Suprapubic skin (tissue), 4 donors: Measurements from ENCODE around the gene CDKL1. TPM values are rescaled to one million over a fixed set of nuclear protein-coding genes. Genes with fewer than 3 reads are reported as not detected.
A peak's percentile ranks its signal among the peaks of the same experiment; 100 is the strongest.

Experiments used
- DNase-seq, 2 donors: peaks; one replicate each; pipeline ENCODE4 v3.0.0-alpha.2; 2019; ENCODE audit warnings: low spot score in 2 of 2
- H3K27ac ChIP-seq: fragments of 200-600 bp; sonication (generic); one replicate; pipeline ENCODE4 v1.5.1; 2019
- H3K27me3 ChIP-seq: fragments of 200-600 bp; sonication (generic); one replicate; pipeline ENCODE4 v1.5.1; 2019
- H3K36me3 ChIP-seq: fragments of 200-600 bp; sonication (generic); one replicate; pipeline ENCODE4 v1.5.1; 2019
- H3K4me1 ChIP-seq: fragments of 200-600 bp; sonication (generic); one replicate; pipeline ENCODE4 v1.5.1; 2019
- H3K4me3 ChIP-seq: fragments of 200-600 bp; sonication (generic); one replicate; pipeline ENCODE4 v1.5.1; 2019; ENCODE audit warnings: mild to moderate bottlenecking
- H3K9me3 ChIP-seq: fragments of 200-600 bp; sonication (generic); one replicate; pipeline ENCODE4 v1.5.1; 2019
- EP300 ChIP-seq: sonication (generic); formaldehyde crosslinking; IDR thresholded peaks from one replicate; pipeline ENCODE4 v1.6.1; 2017; ENCODE audit warnings: antibody characterized with exemption
- POLR2A ChIP-seq, 2 donors: fragments of 450-650 bp; IDR thresholded peaks; one replicate each; pipeline ENCODE4 v1.6.1; 2017; ENCODE audit warnings: antibody characterized with exemption in 2 of 2, mild to moderate bottlenecking in 2 of 2, moderate library complexity in 2 of 2
- POLR2AphosphoS5 ChIP-seq, 3 donors: sonication (generic); formaldehyde crosslinking; IDR thresholded peaks; one replicate each; pipeline ENCODE4 v1.6.1; 2017; ENCODE audit warnings: antibody characterized with exemption in 3 of 3
- WGBS: methylation state at CpG from one replicate; pipeline ENCODE4 v1.1.5; 2018; 5-methylcytosine and 5-hydroxymethylcytosine counted together
- total RNA-seq, 4 donors: library from RNA; depleted of rRNA; stranded (reverse); fragments of >200 nt; gene quantifications; one replicate each; pipeline ENCODE4 v1.1.0, GENCODE V29; 2016
- TF ChIP-seq, protein P1 (sequence below), 2 donors: fragments of 200-600 bp in 1 of 2; fragments of 450-650 bp in 1 of 2; sonication (generic) in 1 of 2; IDR thresholded peaks; one replicate each; pipeline ENCODE4 v1.5.1; 2016 to 2019; ENCODE audit warnings: antibody characterized with exemption in 2 of 2, mild to moderate bottlenecking in 1 of 2, moderate library complexity in 1 of 2

The CDKL1 gene
- total RNA-seq, 4 donors from 2014 or later = 2.4 to 11.9 (median 5.2) TPM

DNA sequence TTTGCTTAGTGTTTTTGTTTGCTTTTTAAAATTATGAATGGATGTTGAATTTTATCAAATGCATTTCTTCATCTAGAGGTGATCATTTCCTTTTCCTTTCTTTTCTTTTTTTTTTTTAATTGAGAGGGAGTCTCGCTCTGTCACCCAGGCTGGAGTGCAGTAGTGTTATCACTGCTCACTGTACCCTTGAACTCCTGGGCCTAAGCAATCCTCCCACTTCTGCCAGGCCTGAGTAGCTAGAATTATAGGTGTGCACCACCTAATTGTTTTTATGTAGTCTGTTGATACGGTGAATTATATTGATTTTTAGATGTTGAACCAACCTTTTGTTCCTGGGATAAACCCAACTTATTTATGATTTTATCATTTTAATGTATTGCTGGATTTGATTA lies 1.5 kb upstream of the CDKL1 start:
- no peak for TF ChIP-seq POLR2A (IDR thresholded peaks at IDR 0.05)
- TF ChIP-seq, protein P1, sequence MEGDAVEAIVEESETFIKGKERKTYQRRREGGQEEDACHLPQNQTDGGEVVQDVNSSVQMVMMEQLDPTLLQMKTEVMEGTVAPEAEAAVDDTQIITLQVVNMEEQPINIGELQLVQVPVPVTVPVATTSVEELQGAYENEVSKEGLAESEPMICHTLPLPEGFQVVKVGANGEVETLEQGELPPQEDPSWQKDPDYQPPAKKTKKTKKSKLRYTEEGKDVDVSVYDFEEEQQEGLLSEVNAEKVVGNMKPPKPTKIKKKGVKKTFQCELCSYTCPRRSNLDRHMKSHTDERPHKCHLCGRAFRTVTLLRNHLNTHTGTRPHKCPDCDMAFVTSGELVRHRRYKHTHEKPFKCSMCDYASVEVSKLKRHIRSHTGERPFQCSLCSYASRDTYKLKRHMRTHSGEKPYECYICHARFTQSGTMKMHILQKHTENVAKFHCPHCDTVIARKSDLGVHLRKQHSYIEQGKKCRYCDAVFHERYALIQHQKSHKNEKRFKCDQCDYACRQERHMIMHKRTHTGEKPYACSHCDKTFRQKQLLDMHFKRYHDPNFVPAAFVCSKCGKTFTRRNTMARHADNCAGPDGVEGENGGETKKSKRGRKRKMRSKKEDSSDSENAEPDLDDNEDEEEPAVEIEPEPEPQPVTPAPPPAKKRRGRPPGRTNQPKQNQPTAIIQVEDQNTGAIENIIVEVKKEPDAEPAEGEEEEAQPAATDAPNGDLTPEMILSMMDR (IDR thresholded peaks at IDR 0.05) = no peak
- no peak for TF ChIP-seq EP300
- TF ChIP-seq POLR2AphosphoS5 (IDR thresholded peaks at IDR 0.05) = no peak
- no peaks in the 10 kb centered on the region for H3K36me3 ChIP-seq
- DNase-seq = no peak
- no peaks in the 10 kb centered on the region for H3K9me3 ChIP-seq
- no peaks in the 10 kb centered on the region for H3K27me3 ChIP-seq
- H3K4me1 ChIP-seq = peaks cover 24% of the 10 kb centered on the region
- 95% methylated on average over 2 of the region's 2 CpGs for whole genome bisulfite sequencing
- H3K27ac ChIP-seq = no peak overlapping the region
- H3K4me3 ChIP-seq = no peak overlapping the region

DNA sequence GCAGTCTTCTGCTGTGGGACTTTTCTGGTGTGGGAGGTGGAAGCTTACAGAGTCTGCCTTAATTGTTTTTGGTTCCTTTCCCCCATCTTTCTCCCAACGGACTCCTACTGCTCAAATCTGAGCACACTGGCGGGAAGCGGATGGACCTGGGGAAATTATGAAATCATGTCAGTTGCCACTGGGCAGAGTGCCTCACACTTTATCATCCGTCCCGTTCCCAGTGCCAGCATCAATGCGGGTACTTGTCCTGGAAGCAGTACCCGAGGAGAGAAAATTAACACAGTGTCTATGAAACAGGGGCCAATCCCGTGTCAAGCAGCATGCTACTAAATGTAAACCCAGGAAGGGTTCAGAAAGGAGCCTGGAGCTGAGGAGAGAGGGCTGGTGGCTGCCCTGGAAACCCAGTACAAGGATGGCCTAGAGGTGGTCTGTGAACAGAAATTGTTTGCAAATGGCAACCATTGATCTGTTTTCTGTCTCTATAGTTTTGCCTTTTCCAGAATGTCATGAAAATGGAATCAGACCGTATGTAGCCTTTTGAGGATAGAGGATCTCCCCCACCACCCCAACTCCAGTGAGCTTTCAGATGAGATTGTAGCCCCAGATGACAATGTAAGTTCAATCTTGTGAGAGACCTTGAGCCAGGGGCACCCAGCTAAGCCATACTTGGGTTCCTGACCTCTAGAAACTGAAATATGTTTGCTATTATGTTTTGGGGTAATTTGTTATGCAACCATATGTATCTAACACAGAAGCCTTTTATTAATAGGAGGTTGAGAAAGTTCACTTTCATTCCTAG lies 908 bp upstream of the CDKL1 start:
- Histone ChIP-seq H3K4me1 (peaks cover 24% of the 10 kb centered on the region), H3K36me3 (no peaks in the 10 kb centered on the region), H3K9me3 (no peaks in the 10 kb centered on the region), H3K4me3 (peak overlapping the region; percentile 81), H3K27ac (peak overlapping the region; percentile 72), H3K27me3 (no peaks in the 10 kb centered on the region)
- WGBS = 27% methylated on average over 4 of the region's 9 CpGs
- no peak for DNase-seq
- TF ChIP-seq, protein P1 (IDR thresholded peaks at IDR 0.05) = no peak
- TF ChIP-seq POLR2A (IDR thresholded peaks at IDR 0.05) (no peak), POLR2AphosphoS5 (IDR thresholded peaks at IDR 0.05) (no peak), EP300 (no peak)

DNA sequence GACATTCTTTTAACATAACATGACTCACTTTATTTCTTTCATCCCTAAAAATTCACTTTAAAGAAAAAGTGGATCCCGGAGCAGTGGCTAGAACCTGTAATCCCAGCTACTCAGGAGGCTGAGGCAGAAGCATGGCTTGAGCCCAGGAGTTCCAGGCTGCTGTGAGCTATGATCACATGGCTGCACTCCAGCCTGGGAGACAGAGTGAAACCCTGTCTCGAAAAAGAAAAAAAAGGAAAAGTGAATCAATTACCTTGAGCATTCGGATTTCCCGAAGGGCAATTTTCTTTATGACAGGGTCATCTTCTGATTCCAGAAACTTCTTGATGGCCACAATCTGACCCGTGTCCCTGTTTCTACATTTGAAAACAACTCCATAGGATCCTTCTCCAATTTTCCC lies 1.2 kb downstream of the CDKL1 start:
- Histone ChIP-seq H3K27me3 (no peaks in the 10 kb centered on the region), H3K36me3 (no peaks in the 10 kb centered on the region), H3K4me3 (peak overlapping the region; percentile 81), H3K9me3 (no peaks in the 10 kb centered on the region), H3K27ac (no peak overlapping the region), H3K4me1 (peaks cover 24% of the 10 kb centered on the region)
- TF ChIP-seq, protein P1 (IDR thresholded peaks at IDR 0.05) = no peak
- TF ChIP-seq EP300 (no peak), POLR2A (IDR thresholded peaks at IDR 0.05) (no peak), POLR2AphosphoS5 (IDR thresholded peaks at IDR 0.05) (no peak)
- no peak for DNase-seq
- 57% methylated on average over 5 of the region's 5 CpGs for WGBS

DNA sequence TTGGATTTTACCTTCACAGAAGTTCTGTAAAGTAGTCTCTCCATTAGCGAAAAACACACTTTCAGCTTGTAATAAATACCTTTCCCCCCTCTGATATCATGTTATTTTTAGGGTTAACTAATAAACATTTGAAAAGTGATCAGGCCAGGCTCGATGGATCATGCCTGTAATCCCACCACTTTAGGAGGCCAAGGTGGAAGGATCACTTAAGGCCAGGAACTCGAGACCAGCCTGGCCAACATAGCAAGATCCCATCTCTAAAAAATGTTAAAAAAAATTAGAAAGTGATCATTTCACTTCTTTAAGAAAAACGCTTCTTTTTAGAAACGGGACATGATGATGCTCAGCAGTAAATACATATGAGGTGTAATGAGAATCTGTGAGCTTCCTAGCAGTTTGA lies 2.0 kb downstream of the CDKL1 start:
- Histone ChIP-seq H3K27me3 (no peaks in the 10 kb centered on the region), H3K4me1 (peaks cover 18% of the 10 kb centered on the region), H3K27ac (no peak overlapping the region), H3K4me3 (peak overlapping the region; percentile 81), H3K9me3 (no peaks in the 10 kb centered on the region), H3K36me3 (no peaks in the 10 kb centered on the region)
- no peak for DNase-seq
- 89% methylated on average over 5 of the region's 5 CpGs for WGBS
- TF ChIP-seq, protein P1 (IDR thresholded peaks at IDR 0.05) = no peak
- TF ChIP-seq EP300 (no peak), POLR2AphosphoS5 (IDR thresholded peaks at IDR 0.05) (no peak)

DNA sequence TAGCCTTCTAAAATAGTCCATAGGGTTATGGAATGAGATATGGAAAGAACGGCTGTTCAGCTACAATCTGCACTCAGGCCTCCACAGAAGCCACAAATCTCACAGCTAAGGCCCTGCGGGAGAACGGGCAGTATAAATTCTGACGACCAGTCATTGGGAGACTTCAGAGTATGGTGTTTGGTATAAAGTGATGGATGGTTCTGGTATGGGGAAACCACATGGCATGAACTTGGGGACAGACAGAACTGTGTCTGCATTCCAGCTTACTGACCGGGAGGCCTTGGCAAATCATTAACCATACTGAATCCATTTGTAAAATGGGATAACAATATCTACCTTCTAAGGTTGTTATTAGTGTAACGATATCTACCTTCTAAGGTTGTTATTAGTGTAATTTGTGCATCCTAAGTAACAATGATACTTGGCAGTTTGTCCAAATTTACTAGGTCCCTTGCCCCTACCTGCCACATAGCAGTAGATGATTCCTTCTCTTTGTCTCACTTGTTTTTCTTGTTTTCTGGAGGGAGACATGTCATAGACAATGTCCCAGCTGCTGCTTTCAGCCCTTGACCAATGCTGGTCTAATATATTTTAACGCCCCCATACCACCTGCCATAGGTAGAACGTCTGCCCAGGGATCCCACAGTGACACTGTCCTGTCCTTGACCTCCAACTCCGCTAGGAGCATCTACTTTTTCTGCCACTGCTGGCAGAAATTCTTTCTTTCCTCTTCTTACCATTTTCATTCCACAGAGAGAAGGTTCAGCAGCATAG lies 6.8 kb downstream of the CDKL1 start:
- Histone ChIP-seq H3K4me1 (no peaks in the 10 kb centered on the region), H3K9me3 (no peaks in the 10 kb centered on the region), H3K27me3 (no peaks in the 10 kb centered on the region), H3K36me3 (no peaks in the 10 kb centered on the region), H3K4me3 (no peak overlapping the region), H3K27ac (no peak overlapping the region)
- TF ChIP-seq POLR2A (IDR thresholded peaks at IDR 0.05) (no peak), EP300 (no peak), POLR2AphosphoS5 (IDR thresholded peaks at IDR 0.05) (no peak)
- TF ChIP-seq, protein P1 (IDR thresholded peaks at IDR 0.05) = no peak
- no peak for DNase-seq
- WGBS = 88% methylated on average over 9 of the region's 9 CpGs
